Activated T-helper 1 cell treated with Interleukin-2 at 50 U/mL for 16 hours (primary cell): ENCODE data around the gene ABCG2.

Source experiments
- DNase-seq: peaks from one replicate; pipeline ENCODE4 v3.0.0-alpha.2; 2020; ENCODE audit warnings: low read depth

Gene ABCG2

GRCh38 chr4:88158489-88159228 is at the start of gene ABCG2:
ABCG2 (minus strand) TSS chr4:88158639; CDS start chr4:88139995, 18,644 bp downstream.
- DNase-seq = peak; percentile 1

GRCh38 chr4:88208156-88208555 is 49.7 kb upstream of the ABCG2 start:
- DNase-seq = no peak

GRCh38 chr4:88207171-88207570 is 48.7 kb upstream of the ABCG2 start:
- no peak for DNase-seq

GRCh38 chr4:88204882-88205281 is 46.4 kb upstream of the ABCG2 start:
- DNase-seq = no peak

GRCh38 chr4:88202443-88202842 is 44.0 kb upstream of the ABCG2 start:
- DNase-seq = no peak

GRCh38 chr4:88200186-88200585 is 41.7 kb upstream of the ABCG2 start:
- no peak for DNase-seq

GRCh38 chr4:88196523-88197185 is 38.2 kb upstream of the ABCG2 start:
- DNase-seq = no peak

GRCh38 chr4:88196013-88196365 is 37.5 kb upstream of the ABCG2 start:
- DNase-seq = no peak

GRCh38 chr4:88195328-88196012 is 37.0 kb upstream of the ABCG2 start:
- DNase-seq = no peak

- DNase-seq = no peak
Measured at GRCh38 chr4:88191404-88191803, 33.0 kb upstream of the ABCG2 start.

GRCh38 chr4:88189881-88190585 is 31.6 kb upstream of the ABCG2 start:
- no peak for DNase-seq

- no peak for DNase-seq
Measured at GRCh38 chr4:88189418-88189738, 30.9 kb upstream of the ABCG2 start.

GRCh38 chr4:88188738-88189417 is 30.4 kb upstream of the ABCG2 start:
- DNase-seq = no peak

GRCh38 chr4:88187766-88188165 is 29.3 kb upstream of the ABCG2 start:
- no peak for DNase-seq

GRCh38 chr4:88185906-88186305 is 27.5 kb upstream of the ABCG2 start:
- DNase-seq = no peak

GRCh38 chr4:88179261-88179660 is 20.8 kb upstream of the ABCG2 start:
- DNase-seq = no peak

- DNase-seq = no peak
Measured at GRCh38 chr4:88178626-88179231, 20.3 kb upstream of the ABCG2 start.

GRCh38 chr4:88177983-88178625 is 19.7 kb upstream of the ABCG2 start:
- no peak for DNase-seq

- DNase-seq = no peak
Measured at GRCh38 chr4:88172987-88173386, 14.5 kb upstream of the ABCG2 start.

- no peak for DNase-seq
Measured at GRCh38 chr4:88171206-88171605, 12.8 kb upstream of the ABCG2 start.

GRCh38 chr4:88169298-88169697 is 10.9 kb upstream of the ABCG2 start:
- no peak for DNase-seq
